ENCODE data around the gene SCARB1. TPM values are rescaled to one million over a fixed set of nuclear protein-coding genes. Genes with fewer than 3 reads are reported as not detected.

The SCARB1 gene
- total and polyA plus RNA-seq, 9 of the 15 experiments (the other 6 are each of a cell fraction or from before 2014, with no cell fraction given): 0.56 to 157 (median 52.8) TPM

GRCh38 chr12:124754491-124754890, 109.2 kb downstream of the SCARB1 start:
- TF ChIP-seq ZFX (CRISPR knock-in tag; IDR thresholded peaks at IDR 0.05) (0 out of 2 replicates have a peak, but pooled peaks have one; percentile 20), THRB (CRISPR knock-in tag; conservative IDR thresholded peaks at IDR 0.05) (no peak)
- intact Hi-C loops (cut with micrococcal nuclease) (loop anchor here (5.0 kb wide), 2 partner anchors 187 to 717 kb away; partner anchors contain the start of gene NCOR2), in situ Hi-C loops (cut with MboI) (no loop called here)
- no peaks in the 10 kb centered on the region for H3K79me2 ChIP-seq (ENCODE audit: control insufficient read depth, insufficient read depth, low read length)
- H3K9me3 ChIP-seq (replicated peaks; ENCODE audit: control insufficient read depth, insufficient read depth, low read depth, low read length): peaks cover 10% of the 10 kb centered on the region
- CTCF ChIA-PET (ENCODE audit: low intra/inter-chr PET ratio): no interaction called here
- H3K4me1 ChIP-seq (replicated peaks in 1 of 2; ENCODE audit: control insufficient read depth in 2 of 2, insufficient read depth in 2 of 2, low read length in 2 of 2): peaks cover 0 to 10% of the 10 kb centered on the region in 2 experiments; a peak in 1 of 5 replicates
- H3K9ac ChIP-seq (ENCODE audit: insufficient read depth in 1 of 2, low read depth in 2 of 2, low read length in 2 of 2): no peak overlapping the region
- DNase-seq (ENCODE audit: extremely low read depth in 1 of 4, low spot score in 3 of 4) (no peak), ATAC-seq (no peak), FAIRE-seq (no peak)
- H4K20me1 ChIP-seq (replicated peaks; ENCODE audit: control insufficient read depth, insufficient read depth, low read length): peaks cover 2% of the 10 kb centered on the region; the same call in 1 of the 2 replicates
- no peaks in the 10 kb centered on the region for H3K36me3 ChIP-seq (ENCODE audit: control insufficient read depth, insufficient read depth, low read length)
- peaks cover 63 to 91% of the 10 kb centered on the region in 2 experiments for H3K27me3 ChIP-seq (ENCODE audit: control insufficient read depth in 2 of 2, insufficient read depth in 2 of 2, low read length in 2 of 2)
- POLR2A ChIA-PET: no interaction called here
- WGBS (ENCODE audit: insufficient coverage, low coverage, missing lambda C conversion rate): 10% methylated on average over 7 of the region's 7 CpGs
- no peak overlapping the region for H3K4me2 ChIP-seq (ENCODE audit: insufficient read depth, low read length)
- no peaks in the 10 kb centered on the region for H3K9me1 ChIP-seq (ENCODE audit: control insufficient read depth, insufficient read depth, low read length)
- no TSS peak for BruUV-seq (replicated peaks)
- H2AFZ ChIP-seq (ENCODE audit: low read depth, low read length): no peak overlapping the region
- H3K27ac ChIP-seq (ENCODE audit: extremely low read depth, low read depth, low read length): no peak overlapping the region
- no peak overlapping the region for H3K4me3 ChIP-seq

GRCh38 chr12:124753993-124754392, 109.7 kb downstream of the SCARB1 start:
- Histone ChIP-seq H4K20me1 (replicated peaks; ENCODE audit: control insufficient read depth, insufficient read depth, low read length) (peaks cover 4% of the 10 kb centered on the region; the same call in 1 of the 2 replicates), H3K4me3 (no peak overlapping the region), H3K4me2 (ENCODE audit: insufficient read depth, low read length) (no peak overlapping the region), H2AFZ (ENCODE audit: low read depth, low read length) (no peak overlapping the region), H3K9me3 (replicated peaks; ENCODE audit: control insufficient read depth, insufficient read depth, low read depth, low read length) (peaks cover 10% of the 10 kb centered on the region), H3K4me1 (replicated peaks in 1 of 2; ENCODE audit: control insufficient read depth in 2 of 2, insufficient read depth in 2 of 2, low read length in 2 of 2) (peaks cover 0 to 10% of the 10 kb centered on the region in 2 experiments; a peak in 1 of 5 replicates), H3K9me1 (ENCODE audit: control insufficient read depth, insufficient read depth, low read length) (no peaks in the 10 kb centered on the region), H3K36me3 (ENCODE audit: control insufficient read depth, insufficient read depth, low read length) (no peaks in the 10 kb centered on the region), H3K79me2 (ENCODE audit: control insufficient read depth, insufficient read depth, low read length) (no peaks in the 10 kb centered on the region), H3K27ac (ENCODE audit: extremely low read depth, low read depth, low read length) (no peak overlapping the region), H3K27me3 (ENCODE audit: control insufficient read depth in 2 of 2, insufficient read depth in 2 of 2, low read length in 2 of 2) (peaks cover 61 to 90% of the 10 kb centered on the region in 2 experiments), H3K9ac (ENCODE audit: insufficient read depth in 1 of 2, low read depth in 2 of 2, low read length in 2 of 2) (no peak overlapping the region)
- in situ Hi-C loops (cut with MboI): no loop called here
- POLR2A ChIA-PET: interaction anchor here (0.6 kb wide), 1 partner anchor 334 kb away, joined by 3 read pairs; no protein-coding TSS in a partner anchor
- TF ChIP-seq BCOR (IDR thresholded peaks at IDR 0.05): peak; percentile 65; the same call in 1 of the 2 replicates
- 0 out of 4 replicates have a peak, but pooled peaks of 1 of the 2 experiments have one; percentile 28 for TF ChIP-seq KDM1A (IDR thresholded peaks at IDR 0.05)
- no peak for TF ChIP-seq HMG20B (CRISPR knock-in tag; IDR thresholded peaks at IDR 0.05)
- 0 out of 2 replicates have a peak, but pooled peaks have one; percentile 23 for TF ChIP-seq TRIM28 (IDR thresholded peaks at IDR 0.05)
- CTCF ChIA-PET (ENCODE audit: low intra/inter-chr PET ratio): no interaction called here
- DNase-seq (ENCODE audit: extremely low read depth in 1 of 4, low spot score in 3 of 4) (no peak), ATAC-seq (no peak), FAIRE-seq (no peak)
- no TSS peak for BruUV-seq (replicated peaks)
- 34% methylated on average over 4 of the region's 4 CpGs for WGBS (ENCODE audit: insufficient coverage, low coverage, missing lambda C conversion rate)
- intact Hi-C loops (cut with micrococcal nuclease): loop anchor here (5.0 kb wide), 2 partner anchors 187 to 717 kb away; partner anchors contain the start of gene NCOR2
